ENCODE data around the gene FAM20B.

GRCh38 chr1:179119513-179119912 is 93.8 kb downstream of the FAM20B start:
- TF ChIP-seq CTCF (IDR thresholded peaks at IDR 0.05) (no peak), POLR2A (IDR thresholded peaks at IDR 0.05) (no peak)
